ENCODE data around the gene TOPBP1.
"Not testable (repeated sequence)": the region's sequence is repeated elsewhere in the genome, so short reads cannot be mapped to it uniquely, and the experiment has no call there.

The TOPBP1 gene

GRCh38 chr3:133675631-133676335 is 14.0 kb upstream of the TOPBP1 start:
- Histone ChIP-seq H3K27ac (no peak overlapping the region), H3K4me3 (no peak overlapping the region)

GRCh38 chr3:133674290-133674919 is 12.7 kb upstream of the TOPBP1 start:
- H3K4me3 ChIP-seq, result no peak overlapping the region
- H3K27ac ChIP-seq, result no peak overlapping the region

GRCh38 chr3:133673746-133674145 is 12.0 kb upstream of the TOPBP1 start:
- Histone ChIP-seq H3K4me3 (no peak overlapping the region), H3K27ac (no peak overlapping the region)

- Histone ChIP-seq H3K4me3 (no peak overlapping the region), H3K27ac (no peak overlapping the region)
Measured at GRCh38 chr3:133672461-133672860, 10.7 kb upstream of the TOPBP1 start.

GRCh38 chr3:133670525-133670995 is 8.8 kb upstream of the TOPBP1 start:
- no peak overlapping the region for H3K27ac ChIP-seq
- no peak overlapping the region for H3K4me3 ChIP-seq

- H3K27ac ChIP-seq, result no peak overlapping the region
Measured at GRCh38 chr3:133669949-133670524, 8.3 kb upstream of the TOPBP1 start.

GRCh38 chr3:133667118-133667517 is 5.4 kb upstream of the TOPBP1 start:
- no peak overlapping the region for H3K27ac ChIP-seq
- H3K4me3 ChIP-seq, result no peak overlapping the region

More at GRCh38 chr3:133669949-133670524, 8.3 kb upstream of the TOPBP1 start:
- H3K4me3 ChIP-seq, result no peak overlapping the region

GRCh38 chr3:133665188-133665587 is 3.4 kb upstream of the TOPBP1 start:
- not testable (repeated sequence) for H3K27ac ChIP-seq

GRCh38 chr3:133663569-133664313 is 2.0 kb upstream of the TOPBP1 start:
- no peak overlapping the region for H3K27ac ChIP-seq
- no peak overlapping the region for H3K4me3 ChIP-seq

More at GRCh38 chr3:133665188-133665587, 3.4 kb upstream of the TOPBP1 start:
- not testable (repeated sequence) for H3K4me3 ChIP-seq

GRCh38 chr3:133662278-133662651 is 524 bp upstream of the TOPBP1 start:
- H3K4me3 ChIP-seq, result peak overlapping the region; percentile 69 to 100 (median 92)
- H3K27ac ChIP-seq, result peak overlapping the region in 20 of 21 experiments; percentile 70 to 96 (median 88)

- H3K27ac ChIP-seq, result no peak overlapping the region
- no peak overlapping the region for H3K4me3 ChIP-seq
Measured at GRCh38 chr3:133659806-133660205, 1.9 kb downstream of the TOPBP1 start.

GRCh38 chr3:133655731-133656515 is 5.8 kb downstream of the TOPBP1 start:
- Histone ChIP-seq H3K27ac (no peak overlapping the region), H3K4me3 (no peak overlapping the region)

GRCh38 chr3:133649486-133650068 is 12.2 kb downstream of the TOPBP1 start:
- no peak overlapping the region for H3K4me3 ChIP-seq
- no peak overlapping the region for H3K27ac ChIP-seq

GRCh38 chr3:133644768-133645167 is 17.0 kb downstream of the TOPBP1 start:
- no peak overlapping the region for H3K4me3 ChIP-seq
- no peak overlapping the region for H3K27ac ChIP-seq

GRCh38 chr3:133643611-133644010 is 18.1 kb downstream of the TOPBP1 start:
- Histone ChIP-seq H3K27ac (no peak overlapping the region), H3K4me3 (no peak overlapping the region)

GRCh38 chr3:133641254-133641653 is 20.5 kb downstream of the TOPBP1 start:
- H3K4me3 ChIP-seq, result no peak overlapping the region
- no peak overlapping the region for H3K27ac ChIP-seq

- Histone ChIP-seq H3K4me3 (no peak overlapping the region), H3K27ac (no peak overlapping the region)
Measured at GRCh38 chr3:133633439-133633838, 28.3 kb downstream of the TOPBP1 start.

- Histone ChIP-seq H3K4me3 (no peak overlapping the region), H3K27ac (no peak overlapping the region)
Measured at GRCh38 chr3:133629146-133629545, 32.6 kb downstream of the TOPBP1 start.

- Histone ChIP-seq H3K27ac (no peak overlapping the region), H3K4me3 (no peak overlapping the region)
Measured at GRCh38 chr3:133627789-133628188, 34.0 kb downstream of the TOPBP1 start.

Data from skin epidermis (tissue), 12 donors.